Activated CD8-positive, alpha-beta memory T cell treated with anti-CD3 and anti-CD28 coated beads for 24 hours (primary cell): ENCODE data around the gene ASS1.

Source experiments
- DNase-seq: peaks from one replicate; pipeline ENCODE4 v3.0.0-alpha.2; 2020

The ASS1 gene

GRCh38 chr9:130437011-130437789 is 7.6 kb upstream of the ASS1 start:
- DNase-seq = no peak

DNA sequence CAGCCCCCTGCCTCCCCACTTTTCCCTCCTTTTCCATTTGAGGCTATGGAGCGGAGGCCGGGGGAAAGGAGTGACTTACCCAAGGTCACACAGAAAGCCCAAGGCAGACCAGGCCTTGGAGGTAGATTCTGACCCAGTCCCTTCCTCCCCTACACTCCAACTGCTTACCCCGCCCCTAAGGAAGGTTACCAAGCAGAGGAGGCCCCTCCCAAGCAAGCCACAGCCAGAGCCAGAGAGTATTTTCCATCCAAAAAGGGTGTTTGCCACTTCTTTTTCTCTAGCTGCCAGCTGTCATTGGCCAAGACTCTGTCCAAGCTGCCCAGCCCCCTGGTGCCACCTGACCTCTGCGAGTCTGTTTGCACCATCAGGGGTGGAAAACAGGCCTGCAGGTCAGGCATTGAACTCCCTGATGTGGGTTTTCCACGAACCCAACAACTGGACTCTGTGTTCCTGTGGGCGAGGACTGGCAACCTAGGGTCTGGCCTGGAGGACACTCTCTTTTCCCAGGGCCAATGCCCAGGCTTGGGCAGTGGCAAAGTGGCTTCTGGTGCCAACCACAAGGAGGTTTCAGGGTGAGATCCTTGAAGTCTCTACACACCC is 6.3 kb upstream of the ASS1 start:
- DNase-seq = no peak

DNA sequence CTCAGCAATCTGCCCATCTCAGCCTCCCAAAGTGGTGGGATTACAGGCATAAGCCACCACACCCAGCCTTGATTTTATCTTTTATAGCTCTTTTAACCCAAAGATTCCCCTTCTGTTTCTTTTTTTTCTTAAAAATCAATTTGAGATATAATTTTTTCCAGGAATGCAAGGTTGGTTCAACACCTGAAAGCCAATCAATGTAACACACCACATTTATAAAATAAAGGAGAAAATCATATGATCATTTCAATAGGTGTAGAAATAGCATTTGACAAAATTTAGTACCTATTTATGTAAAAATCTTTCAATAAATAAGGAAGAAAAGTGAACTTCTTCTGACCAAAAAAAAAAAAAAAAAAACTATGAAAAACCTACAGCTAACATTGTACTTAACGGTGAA is 3.7 kb upstream of the ASS1 start:
- DNase-seq = no peak

- DNase-seq = no peak
Measured at GRCh38 chr9:130442746-130443455, 1.9 kb upstream of the ASS1 start.

GRCh38 chr9:130443456-130443801 is 1.3 kb upstream of the ASS1 start:
- DNase-seq = no peak

DNA sequence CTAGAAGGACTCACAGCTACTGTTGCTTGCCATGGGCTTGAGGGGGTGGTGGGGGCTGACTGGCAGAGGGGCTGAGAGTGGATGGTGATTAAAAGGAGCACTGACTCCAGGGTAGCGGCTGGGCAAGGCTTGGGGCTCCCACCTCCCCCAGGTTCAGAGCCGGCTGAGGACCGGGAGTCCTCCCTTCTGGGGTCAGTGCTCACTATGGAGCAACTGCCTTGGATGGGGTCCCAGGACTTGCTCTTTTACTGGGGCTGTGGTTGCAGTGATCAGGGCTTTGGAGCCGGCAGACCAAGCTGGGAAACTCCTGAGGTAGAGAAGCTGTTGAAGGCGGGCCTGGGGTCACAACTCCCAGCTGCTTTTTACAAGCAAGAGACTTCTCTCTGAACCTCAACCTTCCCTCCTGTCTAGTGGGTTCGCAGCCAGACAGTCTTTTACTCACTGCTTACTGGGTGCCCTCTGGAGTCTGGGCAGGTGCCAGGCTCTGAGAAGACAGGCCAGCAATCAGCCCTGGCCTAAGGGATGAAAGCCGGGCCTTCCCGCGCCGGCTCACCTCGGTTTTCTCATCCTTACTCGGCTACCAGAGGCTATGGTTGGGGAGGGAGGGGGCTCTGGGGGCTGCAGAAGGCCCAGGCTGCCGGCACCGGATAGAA is 795 bp upstream of the ASS1 start:
- no peak for DNase-seq

DNA sequence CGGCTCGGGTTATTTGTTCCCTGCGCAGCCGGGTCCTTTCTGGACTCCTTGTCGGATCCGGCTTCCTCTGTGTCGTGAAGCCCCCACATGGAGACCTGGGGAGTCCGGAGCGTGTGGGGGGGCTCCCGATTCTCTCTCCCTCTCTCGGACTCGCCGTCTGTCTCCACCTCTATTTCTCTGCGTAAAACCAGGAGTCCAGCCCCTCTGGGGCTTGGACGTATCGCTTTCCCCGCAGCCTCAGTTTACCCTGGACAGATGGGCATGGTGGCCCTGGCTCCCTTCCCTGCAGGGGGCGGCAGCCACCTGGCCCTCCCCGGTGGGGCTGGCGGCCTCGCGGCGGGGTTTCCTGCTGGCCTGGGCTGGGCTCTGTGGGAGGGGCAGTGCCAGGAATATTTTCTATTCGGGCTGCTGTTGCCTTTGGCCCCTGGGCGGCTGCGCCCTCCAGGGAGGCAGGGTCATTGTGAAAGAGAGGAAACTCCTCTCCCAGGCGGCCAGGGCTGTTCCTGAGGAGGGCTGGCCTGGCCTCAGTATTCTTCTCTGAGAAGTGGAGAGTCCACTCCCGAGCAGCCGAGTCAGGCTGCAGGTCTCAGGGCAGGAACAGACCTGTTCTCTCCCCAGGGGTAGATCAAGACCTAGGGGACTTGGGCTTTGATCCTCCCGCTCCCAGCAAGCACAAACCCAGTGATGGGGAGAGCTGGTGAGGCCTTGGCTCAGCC is 665 bp downstream of the ASS1 start:
- DNase-seq = no peak

GRCh38 chr9:130446101-130446861 is 1.5 kb downstream of the ASS1 start:
- DNase-seq = no peak

GRCh38 chr9:130447193-130447816 is 2.5 kb downstream of the ASS1 start:
- DNase-seq = no peak

DNA sequence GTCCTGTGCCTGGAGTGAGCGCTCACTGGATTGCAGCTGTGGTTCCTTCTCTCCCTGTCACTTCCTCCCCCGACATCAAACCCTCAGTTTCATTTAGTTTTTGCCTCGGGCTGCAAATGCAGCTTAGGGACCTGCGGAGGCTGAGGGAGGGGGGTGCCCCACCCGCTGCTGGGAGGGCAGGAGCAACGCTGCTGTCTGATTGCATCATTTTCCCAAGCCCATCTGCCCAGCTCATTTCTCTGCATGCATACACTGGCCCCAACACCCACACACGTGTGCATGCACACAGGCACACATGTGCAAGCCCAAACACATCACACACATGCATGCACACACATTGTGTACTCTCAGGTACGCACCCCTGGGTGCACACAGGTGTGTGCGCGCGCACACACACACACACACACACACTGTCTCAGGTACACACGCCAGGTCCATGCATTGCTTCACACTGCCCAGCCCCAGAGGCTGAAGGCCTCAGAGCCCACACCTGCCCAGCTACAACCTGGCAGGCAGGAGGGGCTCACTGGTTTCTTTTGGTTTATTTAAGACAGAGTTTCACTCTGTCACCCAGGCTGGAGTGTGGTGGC is 3.4 kb downstream of the ASS1 start:
- no peak for DNase-seq

GRCh38 chr9:130448771-130449603 is 4.2 kb downstream of the ASS1 start:
- DNase-seq = no peak

DNA sequence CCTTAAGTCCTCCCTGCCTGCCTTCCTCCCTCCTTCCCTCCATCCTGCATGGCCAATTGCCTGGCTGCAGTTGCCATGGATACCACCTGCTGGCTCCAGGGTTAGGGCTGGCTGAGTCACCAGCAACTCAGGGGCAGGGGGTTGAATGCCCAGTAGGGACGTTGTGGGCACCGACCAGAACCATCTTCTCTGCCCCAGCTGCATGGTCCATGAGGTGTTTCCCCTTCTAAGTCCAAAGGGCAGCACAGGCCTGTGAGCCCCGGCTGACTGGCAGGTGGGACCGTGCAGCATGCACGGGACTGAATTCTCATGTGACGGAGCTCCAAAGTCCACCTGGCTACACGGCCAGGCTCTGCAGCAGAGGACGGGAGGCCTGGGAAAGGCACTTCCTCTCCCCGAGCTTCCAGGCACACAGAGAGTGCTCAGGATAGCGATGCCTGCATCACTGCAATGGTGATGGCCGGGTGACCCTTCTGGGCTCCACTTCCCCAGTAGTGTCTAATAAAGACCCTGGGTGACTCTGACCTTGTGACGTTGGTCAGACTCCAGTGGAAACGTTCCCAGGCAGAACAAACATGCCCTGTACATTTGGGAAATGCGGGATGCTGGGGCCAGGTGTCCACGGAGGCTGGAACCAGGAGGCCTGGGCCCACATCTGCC is 5.7 kb downstream of the ASS1 start:
- DNase-seq = no peak

- DNase-seq = no peak
Measured at GRCh38 chr9:130451004-130451390, 6.2 kb downstream of the ASS1 start.

DNA sequence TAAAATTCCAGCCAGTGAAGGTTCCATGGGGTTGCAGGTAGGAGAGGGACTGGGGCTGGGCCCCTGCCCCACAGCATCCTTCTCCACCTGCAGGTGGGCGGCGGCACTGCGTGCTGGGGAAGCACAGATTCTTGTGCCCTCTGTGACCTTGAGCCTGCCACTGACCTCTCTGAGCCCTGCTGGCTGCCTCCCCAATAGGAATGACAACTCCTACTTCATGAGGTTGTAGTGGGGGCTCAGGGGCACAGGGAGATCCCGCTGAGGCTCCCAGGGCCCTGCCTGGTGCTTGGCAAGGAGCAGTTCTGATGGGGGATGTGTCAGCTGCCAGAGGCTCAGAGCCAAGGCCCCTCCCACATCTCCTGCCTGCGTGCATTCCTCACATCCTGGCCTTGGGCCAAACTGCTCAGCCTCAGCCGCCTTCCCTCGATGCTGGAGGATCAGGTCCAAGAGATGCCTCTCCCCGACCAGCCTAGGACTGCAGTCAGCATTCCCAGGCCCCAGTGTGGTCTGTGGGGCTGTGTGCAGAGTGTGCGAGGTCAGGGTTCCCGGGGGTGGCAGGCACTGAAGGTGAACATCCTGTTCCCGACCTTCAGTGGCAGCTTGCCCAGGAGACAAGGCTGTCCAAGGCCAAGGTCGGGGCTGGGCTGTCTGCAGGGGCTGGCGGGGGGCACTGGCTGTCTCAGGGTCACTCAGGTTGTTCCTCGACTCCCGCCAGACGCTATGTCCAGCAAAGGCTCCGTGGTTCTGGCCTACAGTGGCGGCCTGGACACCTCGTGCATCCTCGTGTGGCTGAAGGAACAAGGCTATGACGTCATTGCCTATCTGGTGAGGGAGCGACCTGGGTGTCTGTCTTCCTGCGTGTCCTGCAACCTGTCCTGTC is 7.0 kb downstream of the ASS1 start:
- no peak for DNase-seq

- no peak for DNase-seq
Measured at GRCh38 chr9:130452835-130453234, 8.1 kb downstream of the ASS1 start.

DNA sequence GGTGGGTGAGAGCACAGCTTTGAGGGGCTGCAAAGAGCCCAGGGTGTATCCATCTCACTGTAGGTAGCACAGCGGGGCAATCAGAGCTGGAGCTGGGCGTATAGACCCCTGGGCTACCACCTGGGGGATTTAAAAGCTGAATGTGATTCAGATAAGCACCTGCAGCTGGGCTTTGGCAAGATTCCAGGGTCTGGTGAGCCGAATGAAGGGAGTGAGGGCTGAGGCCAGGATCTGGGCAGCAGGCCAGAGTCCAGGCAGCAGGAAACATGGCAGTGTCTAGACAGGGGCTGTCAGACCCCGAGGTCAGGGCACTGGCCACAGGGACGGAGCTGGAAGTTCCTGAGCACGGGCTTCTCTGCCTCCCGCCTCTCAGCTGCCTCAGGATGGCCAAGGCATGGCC is 8.7 kb downstream of the ASS1 start:
- DNase-seq = no peak

GRCh38 chr9:130454096-130454811 is 9.5 kb downstream of the ASS1 start:
- DNase-seq = no peak

- DNase-seq = no peak
Measured at GRCh38 chr9:130454812-130455325, 10.1 kb downstream of the ASS1 start.
